ENCODE results near the gene LATS1. TPM values are rescaled to one million over a fixed set of nuclear protein-coding genes. Genes with fewer than 3 reads are reported as not detected.

LATS1 gene
- total RNA-seq, 6 experiments from 2014 or later: 9.5 to 16.6 (median 10.9) TPM

DNA sequence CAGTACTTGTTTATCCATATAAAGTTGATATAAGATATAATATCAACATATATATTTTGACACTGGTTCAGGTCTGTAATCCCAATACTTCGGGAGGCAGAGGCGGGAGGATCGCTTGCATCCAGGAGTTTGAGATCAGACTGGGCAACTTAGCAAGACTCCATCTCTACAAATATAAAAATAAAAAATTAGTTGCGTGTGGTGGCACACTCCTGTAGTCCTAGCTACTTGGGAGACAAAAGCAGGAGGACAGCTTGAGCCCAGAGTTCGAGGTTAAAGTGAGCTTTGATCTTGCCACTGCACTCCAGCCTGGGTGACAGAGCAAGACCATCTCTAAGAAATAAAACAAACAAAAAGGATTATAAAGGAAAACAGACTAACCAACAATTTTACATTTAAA, 60.5 kb downstream of the LATS1 start:
- H3K27me3 ChIP-seq: no peaks in the 10 kb centered on the region
- 93% methylated on average over 4 of the region's 5 CpGs for WGBS (ENCODE audit: insufficient coverage, low coverage, low lambda C conversion rate, missing lambda C conversion rate)
- intact Hi-C loops (cut with DNase I): no loop called here
- no peak for DNase-seq
- no peaks in the 10 kb centered on the region for H3K9me3 ChIP-seq
- no peak for TF ChIP-seq POLR2A (IDR thresholded peaks at IDR 0.05)
- TF ChIP-seq, protein P1, sequence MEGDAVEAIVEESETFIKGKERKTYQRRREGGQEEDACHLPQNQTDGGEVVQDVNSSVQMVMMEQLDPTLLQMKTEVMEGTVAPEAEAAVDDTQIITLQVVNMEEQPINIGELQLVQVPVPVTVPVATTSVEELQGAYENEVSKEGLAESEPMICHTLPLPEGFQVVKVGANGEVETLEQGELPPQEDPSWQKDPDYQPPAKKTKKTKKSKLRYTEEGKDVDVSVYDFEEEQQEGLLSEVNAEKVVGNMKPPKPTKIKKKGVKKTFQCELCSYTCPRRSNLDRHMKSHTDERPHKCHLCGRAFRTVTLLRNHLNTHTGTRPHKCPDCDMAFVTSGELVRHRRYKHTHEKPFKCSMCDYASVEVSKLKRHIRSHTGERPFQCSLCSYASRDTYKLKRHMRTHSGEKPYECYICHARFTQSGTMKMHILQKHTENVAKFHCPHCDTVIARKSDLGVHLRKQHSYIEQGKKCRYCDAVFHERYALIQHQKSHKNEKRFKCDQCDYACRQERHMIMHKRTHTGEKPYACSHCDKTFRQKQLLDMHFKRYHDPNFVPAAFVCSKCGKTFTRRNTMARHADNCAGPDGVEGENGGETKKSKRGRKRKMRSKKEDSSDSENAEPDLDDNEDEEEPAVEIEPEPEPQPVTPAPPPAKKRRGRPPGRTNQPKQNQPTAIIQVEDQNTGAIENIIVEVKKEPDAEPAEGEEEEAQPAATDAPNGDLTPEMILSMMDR (IDR thresholded peaks at IDR 0.05): no peak
- H3K27ac ChIP-seq: no peak overlapping the region
- ATAC-seq: no peak
- H3K36me3 ChIP-seq: peaks cover 0 to 17% (median 4%) of the 10 kb centered on the region in 4 donors
- no peaks in the 10 kb centered on the region for H3K4me1 ChIP-seq
- H3K4me3 ChIP-seq: no peak overlapping the region

DNA sequence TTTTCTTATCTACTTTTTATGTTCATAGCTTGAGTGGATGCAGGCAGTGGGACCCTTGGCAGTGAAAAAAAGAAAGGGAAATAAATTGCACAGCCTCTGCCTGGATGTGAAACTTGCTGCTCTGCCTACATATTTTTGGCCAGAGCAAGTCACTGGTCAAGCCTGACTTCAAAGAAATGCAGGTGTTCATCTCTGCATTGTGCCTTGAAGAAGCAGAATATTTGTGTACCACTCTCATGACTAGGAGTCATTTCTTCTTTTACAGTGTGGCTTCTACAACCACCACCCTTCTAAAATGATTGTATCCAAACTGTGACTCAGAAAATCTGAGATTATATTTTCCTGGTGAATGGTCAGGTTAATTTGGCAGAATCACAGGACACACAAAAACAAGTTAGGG, 66.8 kb downstream of the LATS1 start:
- intact Hi-C loops (cut with DNase I): no loop called here
- H3K27me3 ChIP-seq: no peaks in the 10 kb centered on the region
- H3K27ac ChIP-seq: no peak overlapping the region
- TF ChIP-seq, protein P1 (IDR thresholded peaks at IDR 0.05): no peak
- no peak for TF ChIP-seq POLR2A (IDR thresholded peaks at IDR 0.05)
- H3K4me3 ChIP-seq: no peak overlapping the region
- no peaks in the 10 kb centered on the region for H3K9me3 ChIP-seq
- no peaks in the 10 kb centered on the region for H3K36me3 ChIP-seq
- peaks cover 0 to 9% (median 1%) of the 10 kb centered on the region in 4 donors for H3K4me1 ChIP-seq
- ATAC-seq (no peak), DNase-seq (no peak)

DNA sequence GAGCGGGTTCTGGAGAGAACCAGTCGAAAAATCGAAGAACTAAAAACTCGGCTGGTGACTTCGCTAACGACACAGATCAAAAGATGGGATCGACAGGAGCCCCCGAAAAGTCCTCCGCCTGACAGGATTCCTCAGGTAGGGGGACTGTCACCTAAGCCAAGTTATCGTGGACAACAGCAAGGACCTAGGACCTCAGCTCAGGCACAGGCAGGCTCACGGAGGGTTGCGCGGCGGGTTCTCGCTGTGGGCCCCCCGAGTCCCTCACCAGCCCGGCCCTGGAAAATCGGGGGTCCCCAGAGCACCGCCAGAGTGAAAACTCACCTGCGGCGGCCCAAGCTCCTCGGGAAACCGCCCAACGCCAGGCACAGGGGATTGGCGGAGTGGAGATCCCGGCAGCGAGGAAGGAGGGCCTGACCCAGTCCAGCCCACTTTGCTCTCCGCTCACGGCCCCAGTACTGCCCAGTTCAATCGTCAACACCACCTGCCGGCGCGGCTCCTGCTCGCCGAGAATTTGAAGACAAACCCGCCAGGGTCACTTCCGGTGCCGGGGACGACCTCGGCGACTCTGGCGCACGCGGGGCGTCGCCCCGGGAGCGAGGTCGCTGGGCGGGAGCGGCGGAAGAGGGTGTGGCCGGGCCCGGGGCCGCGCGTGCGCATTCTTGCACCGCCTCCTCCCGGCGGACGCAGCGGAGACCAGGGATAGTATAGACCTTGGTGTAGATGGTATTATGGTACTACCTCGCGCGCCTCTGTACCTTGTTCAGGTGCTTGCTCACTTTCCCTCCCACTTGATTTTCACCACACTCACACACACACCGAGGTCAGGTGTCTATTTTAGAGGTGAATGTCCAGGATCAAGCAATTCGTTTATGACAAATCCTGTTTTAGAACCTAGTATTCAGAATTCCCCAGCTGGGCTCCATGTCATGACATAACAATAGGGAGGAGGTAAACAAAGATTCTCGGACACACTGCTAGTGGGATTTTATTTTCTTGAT, 69.5 kb downstream of the LATS1 start, which contains the start of gene KATNA1:
Gene KATNA1, minus strand, starts transcription at position 567 of the 998 bp plus-strand sequence. CDS start 10,167 bp downstream, outside the sequence.
- Histone ChIP-seq H3K36me3 (no peaks in the 10 kb centered on the region), H3K27me3 (no peaks in the 10 kb centered on the region), H3K4me1 (peaks cover 0 to 9% (median 1%) of the 10 kb centered on the region in 4 donors), H3K9me3 (no peaks in the 10 kb centered on the region), H3K4me3 (peak within 1 kb of the TSS; percentile 67 to 76 (median 76)), H3K27ac (peak within 1 kb of the TSS; percentile 65 to 74 (median 66))
- intact Hi-C loops (cut with DNase I): no loop called here
- ATAC-seq (peak; percentile 97 to 98 (median 98)), DNase-seq (peak; percentile 94 to 96 (median 96))
- peak; percentile 89 for TF ChIP-seq POLR2A (IDR thresholded peaks at IDR 0.05)
- TF ChIP-seq, protein P1 (IDR thresholded peaks at IDR 0.05): peak in 2 of 4 donors; percentile 8 to 16
- WGBS (ENCODE audit: insufficient coverage, low coverage, low lambda C conversion rate, missing lambda C conversion rate): 1% methylated on average over 14 of the region's 69 CpGs

DNA sequence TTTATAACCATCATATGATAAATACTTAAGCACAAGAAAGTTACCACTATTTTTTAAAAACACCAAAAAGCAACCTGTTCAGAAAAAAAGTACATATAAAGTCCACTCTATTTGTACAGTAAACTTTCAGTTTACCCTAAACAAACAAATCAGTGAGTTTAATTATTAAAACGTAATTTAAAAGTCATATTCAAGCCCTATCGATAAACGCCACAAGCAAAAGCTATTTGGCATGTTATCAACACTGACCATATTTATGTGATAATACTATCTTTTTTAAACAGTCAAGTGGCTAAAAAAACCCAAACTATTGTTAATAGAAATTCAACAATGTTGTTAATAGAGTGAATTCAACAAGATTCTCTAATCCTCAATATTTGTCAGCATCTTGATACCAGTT, 71.3 kb downstream of the LATS1 start:
- Histone ChIP-seq H3K4me1 (peaks cover 0 to 9% (median 1%) of the 10 kb centered on the region in 4 donors), H3K27ac (no peak overlapping the region), H3K9me3 (no peaks in the 10 kb centered on the region), H3K4me3 (peak overlapping the region in 1 of 3 donors; percentile 76), H3K27me3 (no peaks in the 10 kb centered on the region), H3K36me3 (no peaks in the 10 kb centered on the region)
- ATAC-seq (no peak), DNase-seq (no peak)
- intact Hi-C loops (cut with DNase I): no loop called here
- WGBS (ENCODE audit: insufficient coverage, low coverage, low lambda C conversion rate, missing lambda C conversion rate): 43% methylated on average over 3 of the region's 3 CpGs
- TF ChIP-seq, protein P1 (IDR thresholded peaks at IDR 0.05): no peak
- no peak for TF ChIP-seq POLR2A (IDR thresholded peaks at IDR 0.05)
